ENCODE measurements around the gene RYR1. TPM values are rescaled to one million over a fixed set of nuclear protein-coding genes. Genes with fewer than 3 reads are reported as not detected.
A peak's percentile ranks its signal among the peaks of the same experiment; 100 is the strongest.
"Not testable (repeated sequence)": the region's sequence is repeated elsewhere in the genome, so short reads cannot be mapped to it uniquely, and the experiment has no call there.

RYR1 gene
- total RNA-seq, 1 donor from 2014 or later: 231 TPM

- DNase-seq: no peak
Observed at GRCh38 chr19:38457690-38458405, 24.4 kb downstream of the RYR1 start.

GRCh38 chr19:38458991-38459390 is 25.5 kb downstream of the RYR1 start:
- no peak for DNase-seq

GRCh38 chr19:38463365-38463764 is 29.9 kb downstream of the RYR1 start:
- no peak for DNase-seq

- no peak for DNase-seq
Observed at GRCh38 chr19:38464421-38465082, 31.1 kb downstream of the RYR1 start.

- DNase-seq: no peak
Observed at GRCh38 chr19:38466050-38466449, 32.6 kb downstream of the RYR1 start.

GRCh38 chr19:38467541-38468525 is 34.3 kb downstream of the RYR1 start:
- no peak for DNase-seq

- DNase-seq: no peak
Observed at GRCh38 chr19:38469151-38469550, 35.7 kb downstream of the RYR1 start.

- DNase-seq: no peak
Observed at GRCh38 chr19:38470788-38471480, 37.4 kb downstream of the RYR1 start.

- not testable (repeated sequence) for DNase-seq
Observed at GRCh38 chr19:38472725-38473124, 39.2 kb downstream of the RYR1 start.

GRCh38 chr19:38473201-38473600 is 39.7 kb downstream of the RYR1 start:
- DNase-seq: no peak

GRCh38 chr19:38475176-38475575 is 41.7 kb downstream of the RYR1 start:
- DNase-seq: no peak

GRCh38 chr19:38478273-38478971 is 44.9 kb downstream of the RYR1 start:
- no peak for DNase-seq

GRCh38 chr19:38482496-38482895 is 49.0 kb downstream of the RYR1 start:
- no peak for DNase-seq

- no peak for DNase-seq
Observed at GRCh38 chr19:38483016-38483630, 49.6 kb downstream of the RYR1 start.

GRCh38 chr19:38484747-38485146 is 51.3 kb downstream of the RYR1 start:
- no peak for DNase-seq

- no peak for DNase-seq
Observed at GRCh38 chr19:38485541-38486285, 52.2 kb downstream of the RYR1 start.

- DNase-seq: no peak
Observed at GRCh38 chr19:38486731-38487336, 53.3 kb downstream of the RYR1 start.

GRCh38 chr19:38488096-38488495 is 54.6 kb downstream of the RYR1 start:
- DNase-seq: no peak

- DNase-seq: peak; percentile 13
Observed at GRCh38 chr19:38488776-38489481, 55.4 kb downstream of the RYR1 start.
